ENCODE data around the gene PRR29. TPM values are rescaled to one million over a fixed set of nuclear protein-coding genes. Genes with fewer than 3 reads are reported as not detected.

The PRR29 gene
- total RNA-seq, 2 experiments from 2014 or later, result 3.8 TPM

DNA sequence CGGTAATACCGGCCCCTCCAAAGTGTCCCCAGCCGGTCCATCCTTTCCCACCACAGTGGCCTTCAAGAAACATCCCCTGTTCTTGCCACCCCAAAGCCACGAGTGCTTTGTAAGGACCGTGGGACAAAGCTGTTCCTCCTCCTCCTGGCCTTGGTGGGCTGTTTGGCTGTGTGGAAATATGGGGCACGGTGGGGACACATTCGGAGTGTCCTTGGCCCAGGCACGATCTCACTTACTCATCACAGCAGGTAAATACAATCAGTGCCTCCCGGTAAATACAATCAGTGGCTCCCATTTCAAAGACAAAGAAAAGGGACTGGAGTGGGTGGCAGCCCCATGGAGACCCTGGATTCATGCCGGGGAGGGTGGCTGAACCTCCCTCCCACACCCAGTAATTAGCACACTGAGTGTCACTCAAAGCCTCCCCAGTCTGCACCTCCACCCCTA lies 35.8 kb upstream of the PRR29 start:
- Mint-ChIP-seq H3K27ac (peak overlapping the region; percentile 17), H3K27me3 (peaks cover 2% of the 10 kb centered on the region), H3K4me3 (no peak overlapping the region), H3K4me1 (peaks cover 15% of the 10 kb centered on the region), H3K36me3 (ENCODE audit: low read depth) (no peaks in the 10 kb centered on the region), H3K9me3 (no peaks in the 10 kb centered on the region)
- no peak for DNase-seq
- ChIA-PET CTCF (interaction anchor here (1.1 to 2.1 kb wide), 5 partner anchors 16 to 67 kb away, joined by 3 to 8 read pairs (median 6); no protein-coding TSS in a partner anchor), POLR2A (no interaction called here)

DNA sequence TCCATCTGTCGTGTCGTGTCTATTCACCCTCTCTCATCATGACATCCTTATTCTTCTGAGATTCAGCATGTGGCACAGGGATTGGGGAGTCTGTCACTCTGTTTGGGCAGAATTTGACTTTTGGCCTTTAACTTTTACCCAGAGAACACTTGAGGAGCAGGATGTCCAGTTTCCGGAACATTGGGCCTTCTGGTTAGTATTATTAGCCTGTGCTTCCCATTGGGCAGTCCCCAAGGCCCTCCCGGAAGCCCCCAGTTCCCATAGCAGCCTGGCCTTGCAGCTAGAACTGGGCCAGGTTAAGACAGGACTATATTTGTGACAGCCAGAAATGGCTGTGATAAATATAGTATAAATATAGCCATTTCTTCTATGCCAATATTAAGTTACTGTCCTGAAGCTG lies 35.0 kb upstream of the PRR29 start:
- Mint-ChIP-seq H3K27me3 (peaks cover 2% of the 10 kb centered on the region), H3K4me1 (peaks cover 16% of the 10 kb centered on the region), H3K36me3 (ENCODE audit: low read depth) (no peaks in the 10 kb centered on the region), H3K4me3 (no peak overlapping the region), H3K27ac (no peak overlapping the region), H3K9me3 (no peaks in the 10 kb centered on the region)
- no peak for DNase-seq
- ChIA-PET CTCF (interaction anchor here (1.1 to 1.2 kb wide), 2 partner anchors 12 to 43 kb away, joined by 3 to 4 read pairs; no protein-coding TSS in a partner anchor), POLR2A (no interaction called here)

- Mint-ChIP-seq H3K36me3 (ENCODE audit: low read depth) (no peaks in the 10 kb centered on the region), H3K27me3 (peaks cover 2% of the 10 kb centered on the region), H3K4me3 (no peak overlapping the region), H3K4me1 (peaks cover 13% of the 10 kb centered on the region), H3K9me3 (no peaks in the 10 kb centered on the region), H3K27ac (peak overlapping the region; percentile 9)
- DNase-seq, result peak; percentile 48
- POLR2A ChIA-PET, result no interaction called here
- CTCF ChIA-PET, result interaction anchor here (0.6 to 3.1 kb wide), 8 partner anchors 10 to 387 kb away, joined by 3 to 19 read pairs (median 4); partner anchors contain the start of gene GH2
Measured at GRCh38 chr17:63966646-63967264, 31.4 kb upstream of the PRR29 start.

DNA sequence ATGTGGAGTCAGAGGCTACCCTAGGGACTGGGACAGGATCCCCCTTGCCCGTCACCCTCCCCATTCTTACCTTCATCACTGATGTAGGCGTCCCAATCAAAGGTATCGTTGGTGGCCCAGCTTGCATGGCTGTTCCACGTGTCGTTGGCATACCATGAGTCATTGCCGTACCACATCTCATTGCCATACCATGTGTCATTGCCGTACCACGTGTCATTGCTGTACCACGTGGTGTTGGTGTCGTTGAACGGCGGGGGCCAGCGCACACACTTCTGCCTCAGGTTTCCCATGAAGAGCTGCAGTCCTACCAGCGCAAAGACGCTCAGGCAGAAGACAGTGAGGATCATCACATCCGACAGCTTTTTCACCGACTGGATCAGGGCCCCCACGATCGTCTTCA lies 30.2 kb upstream of the PRR29 start:
- ChIA-PET POLR2A (no interaction called here), CTCF (interaction anchor here (0.8 to 3.4 kb wide), 4 partner anchors 18 to 87 kb away, joined by 3 to 12 read pairs (median 3); partner anchors contain the start of gene GH2)
- peaks cover 12% of the 10 kb centered on the region for H3K4me1 Mint-ChIP-seq
- H3K36me3 Mint-ChIP-seq (ENCODE audit: low read depth), result no peaks in the 10 kb centered on the region
- DNase-seq, result no peak
- no peak overlapping the region for H3K4me3 Mint-ChIP-seq
- no peaks in the 10 kb centered on the region for H3K9me3 Mint-ChIP-seq
- no peak overlapping the region for H3K27ac Mint-ChIP-seq
- H3K27me3 Mint-ChIP-seq, result peaks cover 1% of the 10 kb centered on the region

- POLR2A ChIA-PET, result no interaction called here
- H3K27ac Mint-ChIP-seq, result no peak overlapping the region
Measured at GRCh38 chr17:63969278-63969677, 28.9 kb upstream of the PRR29 start.

DNA sequence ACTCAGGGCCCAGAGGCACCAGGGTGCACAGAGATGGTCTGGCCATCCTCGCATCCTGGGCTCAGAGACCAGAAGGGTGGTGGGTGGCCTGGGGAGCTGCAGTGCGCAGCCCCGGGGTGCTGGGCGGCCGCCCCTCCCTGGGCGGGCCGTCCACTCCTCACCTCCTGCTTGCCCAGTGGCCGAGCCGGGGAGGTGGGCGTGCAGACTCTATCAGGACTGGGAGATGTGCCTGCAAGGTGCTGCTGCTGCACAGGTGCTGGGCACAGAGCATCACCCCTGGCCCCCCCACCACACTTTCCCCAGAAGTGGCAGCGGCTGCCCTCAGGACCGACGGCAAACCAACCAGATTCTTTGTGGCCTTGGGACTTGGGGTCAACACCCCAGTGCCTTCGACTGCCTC lies 25.4 kb upstream of the PRR29 start, which contains the start of gene SCN4A:
Gene SCN4A, minus strand, starts transcription at position 123 of the 400 bp plus-strand sequence. Its CDS starts 77 bp downstream, at position 46.
- CTCF ChIA-PET, result interaction anchor here (0.7 to 1.8 kb wide), 3 partner anchors 8 to 107 kb away, joined by 3 to 4 read pairs (median 4); no protein-coding TSS in a partner anchor
- H3K9me3 Mint-ChIP-seq, result no peaks in the 10 kb centered on the region
- H3K4me1 Mint-ChIP-seq, result peaks cover 12% of the 10 kb centered on the region
- no peaks in the 10 kb centered on the region for H3K36me3 Mint-ChIP-seq (ENCODE audit: low read depth)
- POLR2A ChIA-PET, result no interaction called here
- H3K27me3 Mint-ChIP-seq, result peaks cover 4% of the 10 kb centered on the region
- no peak within 1 kb of the TSS for H3K27ac Mint-ChIP-seq
- no peak for DNase-seq
- no peak within 1 kb of the TSS for H3K4me3 Mint-ChIP-seq

More at GRCh38 chr17:63969278-63969677, 28.9 kb upstream of the PRR29 start:
- Mint-ChIP-seq H3K4me3 (no peak overlapping the region), H3K27me3 (no peaks in the 10 kb centered on the region), H3K36me3 (ENCODE audit: low read depth) (no peaks in the 10 kb centered on the region), H3K4me1 (peaks cover 12% of the 10 kb centered on the region), H3K9me3 (no peaks in the 10 kb centered on the region)
- DNase-seq, result no peak
- CTCF ChIA-PET, result interaction anchor here (1.1 to 3.4 kb wide), 6 partner anchors 10 to 23 kb away, joined by 3 to 12 read pairs (median 4); no protein-coding TSS in a partner anchor

DNA sequence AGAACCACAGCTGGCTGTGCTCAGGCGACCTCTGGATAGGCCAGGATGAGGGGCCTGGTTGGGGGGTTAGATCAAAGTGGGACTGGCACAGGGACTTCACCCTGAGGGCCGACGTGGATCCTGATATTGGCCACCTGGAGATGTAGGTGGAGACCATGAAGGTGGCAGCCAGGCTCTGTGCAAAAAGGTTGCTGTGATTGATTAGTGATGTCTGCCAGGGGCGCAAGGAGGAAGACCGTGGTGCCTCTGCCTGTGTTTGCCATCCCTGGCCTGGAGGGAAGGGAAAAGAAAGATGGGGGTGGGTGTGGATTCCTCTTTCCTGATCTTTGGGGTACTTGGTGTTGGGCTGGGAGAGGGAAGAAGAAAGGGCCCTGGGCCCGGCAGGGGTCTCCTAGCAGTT lies 24.9 kb upstream of the PRR29 start:
- H3K27ac Mint-ChIP-seq, result no peak overlapping the region
- POLR2A ChIA-PET, result no interaction called here
- peaks cover 4% of the 10 kb centered on the region for H3K27me3 Mint-ChIP-seq

DNA sequence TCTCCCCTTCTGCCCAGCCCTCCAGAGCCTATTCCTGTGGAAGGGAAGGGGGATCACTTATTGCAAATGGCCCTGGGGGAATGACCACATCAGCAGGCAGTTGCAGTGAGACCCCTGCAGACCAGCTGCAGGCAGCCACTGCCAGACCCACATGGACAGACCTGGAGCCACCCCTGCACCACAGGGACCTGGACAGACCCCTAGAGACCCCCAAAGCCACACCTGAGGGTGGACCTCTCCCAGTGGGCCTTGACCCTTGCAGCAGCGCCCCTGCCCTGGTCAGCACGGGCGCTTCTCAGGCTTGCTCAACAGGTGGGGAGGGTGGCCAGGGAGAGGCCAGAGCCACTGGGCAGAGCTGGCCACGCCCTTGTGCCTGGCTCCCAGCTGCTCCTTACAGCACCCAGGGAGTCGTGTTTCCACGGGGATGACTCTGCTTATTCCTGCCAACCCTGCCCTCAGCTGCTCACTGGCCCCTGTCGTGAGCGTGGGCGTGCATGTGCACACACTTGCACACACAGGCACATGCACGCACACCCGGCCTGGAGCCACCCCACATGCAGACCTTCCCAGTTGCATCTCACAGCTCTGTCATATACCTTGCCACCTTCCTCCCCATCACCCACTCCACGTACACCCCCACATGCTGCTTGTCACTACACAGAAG lies 24.1 kb upstream of the PRR29 start:
- no peaks in the 10 kb centered on the region for H3K36me3 Mint-ChIP-seq (ENCODE audit: low read depth)
- H3K4me1 Mint-ChIP-seq, result peaks cover 12% of the 10 kb centered on the region
- no peaks in the 10 kb centered on the region for H3K9me3 Mint-ChIP-seq
- H3K4me3 Mint-ChIP-seq, result no peak overlapping the region
- H3K27ac Mint-ChIP-seq, result no peak overlapping the region
- no peak for DNase-seq
- CTCF ChIA-PET, result interaction anchor here (0.6 to 2.1 kb wide), 8 partner anchors 9 to 728 kb away, joined by 3 to 5 read pairs (median 4); no protein-coding TSS in a partner anchor
- POLR2A ChIA-PET, result no interaction called here
- peaks cover 4% of the 10 kb centered on the region for H3K27me3 Mint-ChIP-seq

More for the DNA sequence above, 24.9 kb upstream of the PRR29 start:
- no peak for DNase-seq
- Mint-ChIP-seq H3K4me3 (no peak overlapping the region), H3K9me3 (no peaks in the 10 kb centered on the region), H3K36me3 (ENCODE audit: low read depth) (no peaks in the 10 kb centered on the region), H3K4me1 (peaks cover 12% of the 10 kb centered on the region)
- CTCF ChIA-PET, result interaction anchor here (0.7 to 1.8 kb wide), 3 partner anchors 8 to 107 kb away, joined by 3 to 4 read pairs (median 4); no protein-coding TSS in a partner anchor

DNA sequence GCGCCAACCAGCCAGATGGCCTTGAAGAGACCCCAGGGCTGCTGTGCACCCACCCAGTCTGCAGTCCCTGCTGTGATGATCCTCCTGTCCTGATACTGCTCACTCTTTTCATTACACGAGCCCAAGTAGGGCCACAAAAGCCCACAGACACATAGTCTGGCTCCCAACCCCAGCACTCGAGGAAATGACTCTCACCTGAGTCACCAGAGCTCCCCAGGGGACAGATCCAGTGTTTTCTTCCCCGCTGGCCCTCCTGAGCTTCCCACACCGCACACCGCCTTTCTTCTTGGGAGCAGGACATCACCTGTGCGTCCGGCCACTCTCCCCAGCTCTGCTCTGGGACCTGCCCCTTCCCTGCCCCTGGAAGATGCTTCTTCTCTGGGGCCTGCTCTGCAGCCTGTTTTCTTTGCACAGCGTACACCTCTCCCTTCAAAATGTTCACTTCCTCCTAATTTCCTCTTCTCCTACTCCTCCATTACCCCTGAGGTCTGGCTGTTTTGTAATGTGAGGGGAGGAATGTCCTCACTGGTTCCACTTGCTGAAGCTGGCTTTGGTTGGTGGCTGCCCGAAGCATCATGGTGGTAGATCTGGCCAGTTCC lies 23.5 kb upstream of the PRR29 start:
- POLR2A ChIA-PET, result no interaction called here

DNA sequence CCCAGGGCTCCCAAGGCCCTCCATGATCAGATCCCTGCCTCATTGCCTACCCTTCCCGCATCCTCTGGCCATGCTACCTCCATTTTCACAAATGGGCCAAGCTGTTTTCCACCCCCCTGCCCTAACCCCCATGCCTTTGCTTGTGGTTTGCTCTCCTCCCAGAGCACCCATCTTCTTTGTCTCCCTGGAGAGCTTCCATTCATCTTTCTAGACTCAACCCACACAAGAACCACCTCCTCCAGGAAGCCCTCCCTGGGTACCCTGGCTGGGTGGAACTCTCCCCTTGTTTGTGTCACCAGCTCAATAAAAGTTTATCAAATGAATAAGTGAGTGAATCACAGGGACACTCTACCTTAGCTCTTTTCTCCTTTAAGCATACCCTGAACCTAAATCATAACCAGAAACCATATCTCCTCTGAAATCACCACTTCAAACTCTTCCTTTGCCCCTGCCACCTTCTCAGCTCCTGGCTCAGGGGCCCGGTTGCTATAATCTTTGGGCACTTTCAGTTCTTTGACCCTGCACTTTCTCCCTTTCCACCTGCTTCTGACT lies 22.5 kb upstream of the PRR29 start:
- CTCF ChIA-PET, result interaction anchor here (0.5 to 2.6 kb wide), 12 partner anchors 9 to 127 kb away, joined by 3 to 9 read pairs (median 4); partner anchors contain the start of gene GH1
- no peak overlapping the region for H3K27ac Mint-ChIP-seq
- no peaks in the 10 kb centered on the region for H3K9me3 Mint-ChIP-seq
- no peak overlapping the region for H3K4me3 Mint-ChIP-seq
- H3K4me1 Mint-ChIP-seq, result peaks cover 12% of the 10 kb centered on the region
- POLR2A ChIA-PET, result interaction anchor here (0.6 to 0.9 kb wide), 2 partner anchors 14 to 45 kb away, joined by 3 to 5 read pairs; partner anchors contain the start of gene ICAM2
- DNase-seq, result no peak
- peaks cover 6% of the 10 kb centered on the region for H3K27me3 Mint-ChIP-seq
- no peaks in the 10 kb centered on the region for H3K36me3 Mint-ChIP-seq (ENCODE audit: low read depth)

More for the DNA sequence above, 23.5 kb upstream of the PRR29 start:
- CTCF ChIA-PET, result interaction anchor here (0.9 to 2.1 kb wide), 12 partner anchors 10 to 56 kb away, joined by 3 to 9 read pairs (median 4); partner anchors contain the start of gene GH1
- Mint-ChIP-seq H3K27me3 (peaks cover 6% of the 10 kb centered on the region), H3K36me3 (ENCODE audit: low read depth) (no peaks in the 10 kb centered on the region), H3K27ac (no peak overlapping the region), H3K4me1 (peaks cover 12% of the 10 kb centered on the region), H3K9me3 (no peaks in the 10 kb centered on the region), H3K4me3 (no peak overlapping the region)
- no peak for DNase-seq

- Mint-ChIP-seq H3K27me3 (peaks cover 6% of the 10 kb centered on the region), H3K4me1 (peaks cover 12% of the 10 kb centered on the region), H3K9me3 (peaks cover 1% of the 10 kb centered on the region), H3K4me3 (no peak overlapping the region), H3K27ac (no peak overlapping the region), H3K36me3 (ENCODE audit: low read depth) (no peaks in the 10 kb centered on the region)
- no peak for DNase-seq
- ChIA-PET CTCF (interaction anchor here (1.4 to 2.6 kb wide), 5 partner anchors 10 to 31 kb away, joined by 5 to 9 read pairs (median 6); no protein-coding TSS in a partner anchor), POLR2A (no interaction called here)
Measured at GRCh38 chr17:63976702-63977101, 21.4 kb upstream of the PRR29 start.

All from activated CD4-positive, alpha-beta T cell treated with anti-CD3 and anti-CD28 coated beads, Interleukin-2, amount 10 ng/mL, durations not matched to agents 7 days and 5 days (primary cell).